ENCODE data around the gene ZBTB7C.

DNA sequence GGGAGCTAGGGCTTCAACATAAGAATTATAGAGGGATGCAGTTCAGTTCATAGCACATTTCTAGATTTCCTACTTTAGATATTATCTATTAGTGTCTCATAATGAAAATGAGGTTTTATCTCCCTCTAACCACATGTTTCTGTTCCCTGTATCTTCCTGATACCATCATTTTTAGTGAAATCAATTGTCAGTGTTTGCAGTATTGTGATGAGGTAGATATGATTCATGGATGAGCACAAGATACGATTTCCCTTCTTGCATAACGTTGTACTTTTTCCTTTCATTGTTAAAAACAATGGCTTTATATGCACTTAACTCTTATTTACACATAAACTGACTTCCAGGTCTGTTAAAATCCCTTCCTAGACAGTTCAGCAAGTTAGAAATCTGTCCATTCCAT is 211.4 kb downstream of the ZBTB7C start:
- no peak for TF ChIP-seq CTCF (conservative IDR thresholded peaks at IDR 0.05; ENCODE audit: low read length)
- TF ChIP-seq EZH2phosphoT487 (IDR thresholded peaks at IDR 0.05; ENCODE audit: borderline replicate concordance, low read depth, low read length), result no peak

Data from OCI-LY7 (cell line).